Uterus (tissue), 2 donors: Measurements from ENCODE around the gene DBNDD1.

Experiments
- CTCF ChIP-seq, 4 experiments: fragments of 200-600 bp in 2 of 4; fragments of 450-650 bp in 2 of 4; sonication (generic) in 2 of 4; IDR thresholded peaks; one replicate each; pipeline ENCODE4 v1.5.1; 2016 to 2019; ENCODE audit warnings: antibody characterized with exemption in 4 of 4, mild to moderate bottlenecking in 2 of 4, moderate library complexity in 1 of 4
- POLR2A ChIP-seq, 2 donors: fragments of 450-650 bp; IDR thresholded peaks; one replicate each; pipeline ENCODE4 v1.6.1; 2016; ENCODE audit warnings: antibody characterized with exemption in 2 of 2, mild to moderate bottlenecking in 1 of 2, moderate library complexity in 1 of 2

- TF ChIP-seq CTCF (IDR thresholded peaks at IDR 0.05) (no peak), POLR2A (IDR thresholded peaks at IDR 0.05) (no peak)
Observed at GRCh38 chr16:90050969-90051368, 31.7 kb upstream of the DBNDD1 start.
